Measurements from ENCODE around the gene KLF6.

Gene KLF6

GRCh38 chr10:3789621-3790020 lies 4.6 kb upstream of the KLF6 start:
- DNase-seq (ENCODE audit: low read depth), result no peak
- no peak for TF ChIP-seq CTCF (IDR thresholded peaks at IDR 0.05; ENCODE audit: insufficient read depth, low read depth, low read length, missing control alignments)
- no peak overlapping the region for H3K4me3 ChIP-seq (ENCODE audit: low read length)

GRCh38 chr10:3787816-3788215 lies 2.8 kb upstream of the KLF6 start:
- H3K4me3 ChIP-seq (ENCODE audit: low read length), result no peak overlapping the region
- no peak for DNase-seq (ENCODE audit: low read depth)
- TF ChIP-seq CTCF (IDR thresholded peaks at IDR 0.05; ENCODE audit: insufficient read depth, low read depth, low read length, missing control alignments), result no peak

GRCh38 chr10:3787016-3787400 lies 2.0 kb upstream of the KLF6 start:
- no peak overlapping the region for H3K4me3 ChIP-seq (ENCODE audit: low read length)
- peak; percentile 46 for DNase-seq (ENCODE audit: low read depth)
- no peak for TF ChIP-seq CTCF (IDR thresholded peaks at IDR 0.05; ENCODE audit: insufficient read depth, low read depth, low read length, missing control alignments)

GRCh38 chr10:3786295-3787015 lies 1.4 kb upstream of the KLF6 start:
- peak; percentile 88 for DNase-seq (ENCODE audit: low read depth)
- TF ChIP-seq CTCF (IDR thresholded peaks at IDR 0.05; ENCODE audit: insufficient read depth, low read depth, low read length, missing control alignments), result no peak
- peak overlapping the region; percentile 59 for H3K4me3 ChIP-seq (ENCODE audit: low read length)

GRCh38 chr10:3785851-3786271 lies 852 bp upstream of the KLF6 start:
- peak; percentile 66 for DNase-seq (ENCODE audit: low read depth)
- TF ChIP-seq CTCF (IDR thresholded peaks at IDR 0.05; ENCODE audit: insufficient read depth, low read depth, low read length, missing control alignments), result no peak

GRCh38 chr10:3785251-3785850 lies 342 bp upstream of the KLF6 start:
- TF ChIP-seq CTCF (IDR thresholded peaks at IDR 0.05; ENCODE audit: insufficient read depth, low read depth, low read length, missing control alignments), result no peak
- peak; percentile 96 for DNase-seq (ENCODE audit: low read depth)
- H3K4me3 ChIP-seq (ENCODE audit: low read length), result peak overlapping the region; percentile 90

More at GRCh38 chr10:3785851-3786271, 852 bp upstream of the KLF6 start:
- H3K4me3 ChIP-seq (ENCODE audit: low read length), result peak overlapping the region; percentile 59
